MCF 10A (cell line): ENCODE data around the gene DDX23. TPM values are rescaled to one million over a fixed set of nuclear protein-coding genes. Genes with fewer than 3 reads are reported as not detected.

Experiments used
- BruUV-seq: library from RNA; stranded (reverse); fragments of 400-500 nt; replicated peaks from 2 replicates; lab custom pipeline; 2021; lab: Mats Ljungman, UMichigan
- CTCF ChIA-PET: fragments of 300-600 bp; sonication (Branson Sonifier 250); formaldehyde crosslinking; extraction: SDS; loops from one replicate; lab custom pipeline; 2021; ENCODE audit warnings: antibody characterized with exemption, inconsistent platforms; lab: Yijun Ruan, JAX
- POLR2A ChIA-PET: fragments of 300-600, 350-650 bp; sonication (Branson Sonifier 250); formaldehyde crosslinking; extraction: SDS; loops from one replicate; lab custom pipeline; 2020; ENCODE audit warnings: antibody characterized with exemption, inconsistent platforms; lab: Yijun Ruan, JAX
- DNase-seq: peaks from one replicate; pipeline ENCODE4 v3.0.0-alpha.2; 2018; ENCODE audit not compliant: unreplicated experiment
- H3K27ac Mint-ChIP-seq: one replicate; pipeline ENCODE4 v1.8.0; 2022; ENCODE audit warnings: mild to moderate bottlenecking, low read depth, mixed read lengths; ENCODE audit not compliant: unreplicated experiment
- H3K27me3 Mint-ChIP-seq: one replicate; pipeline ENCODE4 v1.8.0; 2022; ENCODE audit warnings: mixed read lengths; ENCODE audit not compliant: insufficient read depth, unreplicated experiment
- H3K36me3 Mint-ChIP-seq: one replicate; pipeline ENCODE4 v1.8.0; 2022; ENCODE audit warnings: mild to moderate bottlenecking, moderate library complexity, mixed read lengths; ENCODE audit not compliant: insufficient read depth, unreplicated experiment
- H3K4me1 Mint-ChIP-seq: one replicate; pipeline ENCODE4 v1.8.0; 2022; ENCODE audit warnings: mixed read lengths; ENCODE audit not compliant: insufficient read depth, unreplicated experiment
- H3K4me3 Mint-ChIP-seq: one replicate; pipeline ENCODE4 v1.8.0; 2022; ENCODE audit warnings: mild to moderate bottlenecking, moderate library complexity, mixed read lengths; ENCODE audit not compliant: unreplicated experiment
- H3K9me3 Mint-ChIP-seq: one replicate; pipeline ENCODE4 v1.8.0; 2022; ENCODE audit warnings: mixed read lengths; ENCODE audit not compliant: unreplicated experiment
- intact Hi-C: fragments of 100-400 bp; cut with micrococcal nuclease; formaldehyde crosslinking; loops from 2 replicates; pipeline ENCODE4 v1.14.1; 2022
- total RNA-seq: library from RNA; stranded (reverse); gene quantifications from 2 replicates; pipeline ENCODE4 v1.2.3, GENCODE V29; 2022
- TF ChIP-seq, protein P1 (sequence below): fragments of 200-600 bp; IDR thresholded peaks from one replicate; pipeline ENCODE4 v1.8.0; 2022; ENCODE audit warnings: antibody characterized with exemption, mild to moderate bottlenecking; ENCODE audit not compliant: unreplicated experiment

The DDX23 gene
- total RNA-seq, 1 experiment from 2014 or later, result 88.4 TPM

DNA sequence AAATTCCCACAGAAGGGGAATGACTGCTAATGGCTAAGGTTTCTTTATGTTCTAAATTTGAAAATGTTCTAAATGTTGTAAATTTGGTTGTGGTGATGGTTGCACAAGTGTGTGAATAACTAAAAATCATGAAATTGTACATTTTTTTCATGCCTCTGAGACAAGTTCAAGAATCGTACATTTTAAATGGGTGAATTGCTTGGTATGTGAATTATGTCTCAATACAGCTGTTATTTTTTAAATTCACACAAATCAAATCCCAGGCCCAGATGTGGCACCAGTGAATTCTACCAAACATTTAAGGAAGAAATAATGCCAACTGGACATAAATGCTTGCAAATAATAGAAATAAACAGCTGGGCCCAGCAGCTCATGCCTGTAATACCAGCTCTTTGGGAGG is 42.3 kb upstream of the DDX23 start:
- ChIA-PET POLR2A (interaction anchor here (0.6 kb wide), 1 partner anchor 63 kb away, joined by 4 read pairs; the partner anchor contains the start of gene ARF3), CTCF (interaction anchor here (0.5 to 2.7 kb wide), 2 partner anchors 28 to 41 kb away, joined by 5 to 9 read pairs; partner anchors contain the start of gene RND1)
- no TSS peak for BruUV-seq
- Mint-ChIP-seq H3K4me3 (no peak overlapping the region), H3K27me3 (peaks cover 30% of the 10 kb centered on the region), H3K4me1 (no peaks in the 10 kb centered on the region), H3K9me3 (no peaks in the 10 kb centered on the region), H3K27ac (no peak overlapping the region), H3K36me3 (no peaks in the 10 kb centered on the region)
- no peak for DNase-seq
- intact Hi-C loops, result loop anchor here (5.0 to 10.0 kb wide), 2 partner anchors 101 to 142 kb away; partner anchors contain the start of gene DDN
- TF ChIP-seq, protein P1, sequence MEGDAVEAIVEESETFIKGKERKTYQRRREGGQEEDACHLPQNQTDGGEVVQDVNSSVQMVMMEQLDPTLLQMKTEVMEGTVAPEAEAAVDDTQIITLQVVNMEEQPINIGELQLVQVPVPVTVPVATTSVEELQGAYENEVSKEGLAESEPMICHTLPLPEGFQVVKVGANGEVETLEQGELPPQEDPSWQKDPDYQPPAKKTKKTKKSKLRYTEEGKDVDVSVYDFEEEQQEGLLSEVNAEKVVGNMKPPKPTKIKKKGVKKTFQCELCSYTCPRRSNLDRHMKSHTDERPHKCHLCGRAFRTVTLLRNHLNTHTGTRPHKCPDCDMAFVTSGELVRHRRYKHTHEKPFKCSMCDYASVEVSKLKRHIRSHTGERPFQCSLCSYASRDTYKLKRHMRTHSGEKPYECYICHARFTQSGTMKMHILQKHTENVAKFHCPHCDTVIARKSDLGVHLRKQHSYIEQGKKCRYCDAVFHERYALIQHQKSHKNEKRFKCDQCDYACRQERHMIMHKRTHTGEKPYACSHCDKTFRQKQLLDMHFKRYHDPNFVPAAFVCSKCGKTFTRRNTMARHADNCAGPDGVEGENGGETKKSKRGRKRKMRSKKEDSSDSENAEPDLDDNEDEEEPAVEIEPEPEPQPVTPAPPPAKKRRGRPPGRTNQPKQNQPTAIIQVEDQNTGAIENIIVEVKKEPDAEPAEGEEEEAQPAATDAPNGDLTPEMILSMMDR, result no peak

GRCh38 chr12:48890657-48891418 is 38.9 kb upstream of the DDX23 start:
- BruUV-seq, result no TSS peak

DNA sequence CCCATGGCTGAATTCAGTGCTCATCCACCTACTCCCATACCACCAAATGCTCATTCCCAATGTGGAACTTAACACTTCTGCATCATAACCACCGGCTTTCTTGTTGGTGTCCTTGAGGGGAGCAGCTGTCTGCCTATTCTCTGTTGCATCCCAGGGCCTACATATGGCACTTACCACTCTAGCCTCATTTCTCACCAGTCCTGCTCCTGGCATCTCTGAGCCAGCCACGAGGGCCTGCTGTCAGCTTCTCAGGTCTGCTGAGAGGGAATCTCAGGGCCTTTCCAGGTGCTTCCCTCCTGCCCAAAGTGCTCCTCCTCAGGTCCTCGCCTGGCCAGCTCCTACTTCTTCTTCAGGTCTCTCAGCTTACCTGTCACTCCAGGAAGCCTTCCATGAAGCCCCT is 37.7 kb upstream of the DDX23 start:
- intact Hi-C loops, result loop anchor here (1.0 to 10.0 kb wide), 3 partner anchors 36 to 137 kb away; partner anchors contain the start of gene DDN
- CTCF ChIA-PET, result interaction anchor here (0.6 to 7.4 kb wide), 18 partner anchors 8 to 566 kb away, joined by 3 to 114 read pairs (median 6); partner anchors contain the start of genes DDX23, FKBP11 and RND1
- no peak overlapping the region for H3K27ac Mint-ChIP-seq
- TF ChIP-seq, protein P1, result no peak
- H3K4me3 Mint-ChIP-seq, result no peak overlapping the region
- no peaks in the 10 kb centered on the region for H3K36me3 Mint-ChIP-seq
- H3K27me3 Mint-ChIP-seq, result peaks cover 20% of the 10 kb centered on the region
- DNase-seq, result no peak
- POLR2A ChIA-PET, result interaction anchor here (2.6 kb wide), 1 partner anchor 37 kb away, joined by 16 read pairs; the partner anchor contains the start of gene DDX23
- no peaks in the 10 kb centered on the region for H3K9me3 Mint-ChIP-seq
- BruUV-seq, result no TSS peak
- H3K4me1 Mint-ChIP-seq, result no peaks in the 10 kb centered on the region

More at GRCh38 chr12:48890657-48891418, 38.9 kb upstream of the DDX23 start:
- DNase-seq, result peak; percentile 76
- H3K36me3 Mint-ChIP-seq, result no peaks in the 10 kb centered on the region
- H3K4me1 Mint-ChIP-seq, result no peaks in the 10 kb centered on the region
- no peak overlapping the region for H3K27ac Mint-ChIP-seq
- no peak overlapping the region for H3K4me3 Mint-ChIP-seq
- CTCF ChIA-PET, result interaction anchor here (0.6 to 7.4 kb wide), 38 partner anchors 9 to 626 kb away, joined by 3 to 114 read pairs (median 4); partner anchors contain the start of genes DDX23, FKBP11 and RND1
- intact Hi-C loops, result loop anchor here (1.0 to 10.0 kb wide), 3 partner anchors 38 to 139 kb away; partner anchors contain the start of gene DDN
- H3K9me3 Mint-ChIP-seq, result no peaks in the 10 kb centered on the region
- TF ChIP-seq, protein P1, result peak; percentile 85
- H3K27me3 Mint-ChIP-seq, result peaks cover 20% of the 10 kb centered on the region
- POLR2A ChIA-PET, result interaction anchor here (0.6 to 2.6 kb wide), 7 partner anchors 18 to 1126 kb away, joined by 3 to 16 read pairs (median 3); partner anchors contain the start of gene DDX23
